PC-9 (cell line): ENCODE data around the gene SLC36A4. TPM values are rescaled to one million over a fixed set of nuclear protein-coding genes. Genes with fewer than 3 reads are reported as not detected.

ENCODE experiments used
- BruUV-seq: library from RNA; stranded (reverse); fragments of 400-500 nt; replicated peaks from 2 replicates; lab custom pipeline; 2021; lab: Mats Ljungman, UMichigan
- CTCF ChIA-PET: fragments of 300-600 bp; sonication (Branson Sonifier 250); formaldehyde crosslinking; loops from one replicate; lab custom pipeline; 2022; ENCODE audit warnings: antibody characterized with exemption; lab: Charles Lee
- POLR2A ChIA-PET: fragments of 300-600 bp; sonication (Branson Sonifier 250); formaldehyde crosslinking; loops from one replicate; lab custom pipeline; 2022; ENCODE audit warnings: antibody characterized with exemption; ENCODE audit not compliant: unreplicated experiment; lab: Charles Lee
- DNase-seq, 2 experiments: peaks; one replicate each; pipeline versions ENCODE4 v3.0.0 to v3.0.0-alpha.2; 2015 to 2022; ENCODE audit warnings: mixed read lengths in 1 of 2
- H2AFZ ChIP-seq: fragments of 200-600 bp; sonication (generic); 2 replicates; pipeline ENCODE4 v1.8.1; 2017; ENCODE audit warnings: antibody characterized with exemption
- H3F3A ChIP-seq: fragments of 200-600 bp; sonication (generic); 2 replicates; pipeline ENCODE4 v1.8.1; 2017; ENCODE audit warnings: antibody characterized with exemption, mild to moderate bottlenecking, low read depth; ENCODE audit not compliant: insufficient read depth
- H3K27ac ChIP-seq: fragments of 200-600 bp; sonication (generic); 2 replicates; pipeline ENCODE4 v1.6.1; 2016; ENCODE audit warnings: mixed run types
- H3K27me3 ChIP-seq: fragments of 200-600 bp; sonication (generic); 2 replicates; pipeline ENCODE4 v1.6.1; 2016; ENCODE audit warnings: low read depth, mixed run types; ENCODE audit not compliant: insufficient read depth
- H3K36me3 ChIP-seq: fragments of 200-600 bp; sonication (generic); 2 replicates; pipeline ENCODE4 v1.6.1; 2016; ENCODE audit warnings: low read depth, mixed run types
- H3K4me1 ChIP-seq: fragments of 200-600 bp; sonication (generic); replicated peaks from 2 replicates; pipeline ENCODE4 v1.6.1; 2016; ENCODE audit warnings: mixed run types; ENCODE audit not compliant: insufficient read depth
- H3K4me2 ChIP-seq: fragments of 200-600 bp; sonication (generic); 2 replicates; pipeline ENCODE4 v1.6.1; 2017; ENCODE audit warnings: mixed run types
- H3K4me3 ChIP-seq: fragments of 200-600 bp; sonication (generic); 2 replicates; pipeline ENCODE4 v1.6.1; 2016; ENCODE audit warnings: mixed run types
- H3K79me2 ChIP-seq: fragments of 200-600 bp; sonication (generic); 2 replicates; pipeline ENCODE4 v1.6.1; 2017; ENCODE audit warnings: low read depth, mixed run types
- H3K9me2 ChIP-seq: fragments of 200-600 bp; sonication (generic); 2 replicates; pipeline ENCODE4 v1.8.1; 2017; ENCODE audit warnings: mild to moderate bottlenecking; ENCODE audit not compliant: insufficient read depth
- H3K9me3 ChIP-seq: fragments of 200-600 bp; sonication (generic); 2 replicates; pipeline ENCODE4 v1.8.1; 2016; ENCODE audit warnings: low read depth; ENCODE audit not compliant: insufficient read depth
- H4K20me1 ChIP-seq: fragments of 200-600 bp; sonication (generic); 2 replicates; pipeline ENCODE4 v1.8.1; 2017; ENCODE audit not compliant: insufficient read depth
- EZH2 ChIP-seq: fragments of 200-600 bp; sonication (generic); IDR thresholded peaks from 2 replicates; pipeline ENCODE4 v1.8.0; 2017; ENCODE audit warnings: antibody characterized with exemption, low read depth
- intact Hi-C: fragments of 100-400 bp; cut with micrococcal nuclease; formaldehyde crosslinking; loops from one replicate; pipeline ENCODE4 v1.10.0; 2022; ENCODE audit not compliant: unreplicated experiment
- total RNA-seq: library from RNA; stranded (reverse); gene quantifications from 2 replicates; pipeline ENCODE4 v1.2.3, GENCODE V29; 2021
- TF ChIP-seq, protein P1 (sequence below): fragments of 200-600 bp; sonication (generic); conservative IDR thresholded peaks from 2 replicates; pipeline ENCODE4 v1.6.1; 2017; ENCODE audit warnings: mixed run types, antibody characterized with exemption, mild to moderate bottlenecking, moderate library complexity

The SLC36A4 gene
- total RNA-seq, 1 experiment from 2014 or later = 17.7 TPM

DNA sequence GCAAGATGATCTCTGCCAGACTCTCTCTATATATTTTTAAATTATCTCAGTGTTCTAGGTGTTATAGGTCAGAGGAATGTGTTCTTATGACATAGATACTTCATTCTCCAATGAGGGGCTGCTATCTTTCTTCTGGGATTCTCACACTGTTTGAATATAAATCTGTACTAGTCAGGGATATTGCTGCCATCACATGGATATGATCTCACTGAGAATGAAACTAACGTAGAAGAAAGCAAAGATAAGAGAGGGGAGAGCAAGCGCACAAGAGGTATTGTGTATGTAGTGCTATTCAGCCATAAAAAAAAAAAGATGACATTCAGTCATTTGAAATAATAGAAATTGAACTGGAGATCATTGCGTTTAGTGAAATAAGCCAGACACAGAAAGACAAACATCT, 42.2 kb upstream of the SLC36A4 start:
- no peaks in the 10 kb centered on the region for H3K9me2 ChIP-seq
- no peak overlapping the region for H3K4me3 ChIP-seq
- intact Hi-C loops = no loop called here
- H3K27me3 ChIP-seq = no peaks in the 10 kb centered on the region
- no peak for TF ChIP-seq EZH2
- TF ChIP-seq, protein P1, sequence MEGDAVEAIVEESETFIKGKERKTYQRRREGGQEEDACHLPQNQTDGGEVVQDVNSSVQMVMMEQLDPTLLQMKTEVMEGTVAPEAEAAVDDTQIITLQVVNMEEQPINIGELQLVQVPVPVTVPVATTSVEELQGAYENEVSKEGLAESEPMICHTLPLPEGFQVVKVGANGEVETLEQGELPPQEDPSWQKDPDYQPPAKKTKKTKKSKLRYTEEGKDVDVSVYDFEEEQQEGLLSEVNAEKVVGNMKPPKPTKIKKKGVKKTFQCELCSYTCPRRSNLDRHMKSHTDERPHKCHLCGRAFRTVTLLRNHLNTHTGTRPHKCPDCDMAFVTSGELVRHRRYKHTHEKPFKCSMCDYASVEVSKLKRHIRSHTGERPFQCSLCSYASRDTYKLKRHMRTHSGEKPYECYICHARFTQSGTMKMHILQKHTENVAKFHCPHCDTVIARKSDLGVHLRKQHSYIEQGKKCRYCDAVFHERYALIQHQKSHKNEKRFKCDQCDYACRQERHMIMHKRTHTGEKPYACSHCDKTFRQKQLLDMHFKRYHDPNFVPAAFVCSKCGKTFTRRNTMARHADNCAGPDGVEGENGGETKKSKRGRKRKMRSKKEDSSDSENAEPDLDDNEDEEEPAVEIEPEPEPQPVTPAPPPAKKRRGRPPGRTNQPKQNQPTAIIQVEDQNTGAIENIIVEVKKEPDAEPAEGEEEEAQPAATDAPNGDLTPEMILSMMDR = no peak
- H2AFZ ChIP-seq = no peak overlapping the region
- no TSS peak for BruUV-seq
- H3K27ac ChIP-seq = no peak overlapping the region
- H3K36me3 ChIP-seq = no peaks in the 10 kb centered on the region
- H3K4me1 ChIP-seq = no peaks in the 10 kb centered on the region
- no peak for DNase-seq
- no peak overlapping the region for H3K4me2 ChIP-seq
- ChIA-PET POLR2A (no interaction called here), CTCF (no interaction called here)
- no peaks in the 10 kb centered on the region for H3K9me3 ChIP-seq
- H3K79me2 ChIP-seq = no peaks in the 10 kb centered on the region
- no peaks in the 10 kb centered on the region for H3F3A ChIP-seq
- H4K20me1 ChIP-seq = no peaks in the 10 kb centered on the region

DNA sequence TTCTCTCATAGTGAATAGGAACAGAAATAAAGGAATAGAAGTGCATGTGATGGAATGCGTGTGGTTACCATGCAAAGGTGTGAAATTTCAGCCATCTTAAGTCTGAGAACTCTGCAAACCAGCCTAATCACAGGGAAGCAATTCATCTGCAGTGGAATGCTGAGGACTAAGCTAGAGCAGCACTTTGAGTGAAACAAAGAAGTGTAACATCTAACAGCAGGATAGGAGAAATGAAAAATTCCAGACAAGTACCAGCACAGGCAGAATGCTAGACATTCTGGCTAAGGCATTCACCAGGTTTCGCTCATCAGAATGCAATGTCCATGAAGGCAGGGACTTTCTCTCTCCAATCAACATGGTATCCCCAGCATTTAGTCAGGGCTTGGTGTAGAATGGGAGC, 41.2 kb upstream of the SLC36A4 start:
- Histone ChIP-seq H3K27me3 (no peaks in the 10 kb centered on the region), H3K9me2 (no peaks in the 10 kb centered on the region), H3K4me2 (no peak overlapping the region), H2AFZ (no peak overlapping the region), H3K27ac (no peak overlapping the region), H3K4me3 (no peak overlapping the region), H3K4me1 (no peaks in the 10 kb centered on the region), H3F3A (no peaks in the 10 kb centered on the region), H3K36me3 (no peaks in the 10 kb centered on the region), H4K20me1 (no peaks in the 10 kb centered on the region), H3K79me2 (no peaks in the 10 kb centered on the region), H3K9me3 (no peaks in the 10 kb centered on the region)
- TF ChIP-seq EZH2 = no peak
- TF ChIP-seq, protein P1 = no peak
- intact Hi-C loops = no loop called here
- BruUV-seq = no TSS peak
- DNase-seq = no peak
- ChIA-PET CTCF (no interaction called here), POLR2A (no interaction called here)

DNA sequence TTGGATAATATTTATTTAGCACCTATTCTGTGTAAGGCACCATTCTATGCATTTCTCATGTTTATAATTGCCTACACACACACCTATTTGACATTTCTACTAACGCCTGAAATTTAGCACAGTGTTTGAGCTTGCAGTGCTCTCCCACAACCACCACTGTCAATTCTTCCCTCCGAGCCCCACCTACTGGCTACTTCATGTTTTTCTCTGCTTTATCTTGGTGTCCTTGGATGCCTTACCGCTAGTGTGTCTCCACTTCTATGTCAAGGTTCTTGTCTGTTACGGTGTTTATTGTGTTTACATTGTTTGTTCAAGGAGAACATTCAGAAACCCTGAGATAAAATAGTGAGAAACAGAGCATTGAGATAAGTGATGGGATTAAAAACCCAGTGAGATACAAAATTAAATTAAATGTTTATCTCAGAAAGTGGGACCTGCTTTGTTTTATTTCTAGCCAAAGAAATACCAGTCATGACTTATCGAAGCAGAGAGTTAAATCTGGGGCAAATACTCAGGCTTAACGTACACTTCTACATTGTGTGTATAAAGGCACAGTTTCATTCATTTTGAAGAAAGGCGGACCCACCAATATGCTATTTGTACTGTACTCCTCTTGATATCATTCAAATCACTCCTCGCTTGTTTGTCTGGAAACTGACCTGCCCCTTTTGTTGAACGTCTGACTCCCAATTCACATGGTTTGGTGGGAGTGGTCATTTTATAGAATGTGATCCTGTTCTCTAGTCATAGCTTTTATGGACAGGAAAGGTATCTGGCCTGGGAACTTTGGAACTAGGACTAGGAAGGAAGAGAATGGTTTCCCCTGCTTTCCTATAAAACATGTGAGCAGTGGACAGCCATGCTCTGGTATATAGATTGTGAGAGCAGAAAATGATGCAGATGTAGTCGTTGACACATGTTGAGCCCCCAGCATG, 39.2 kb upstream of the SLC36A4 start:
- H2AFZ ChIP-seq = no peak overlapping the region
- H3K27ac ChIP-seq = no peak overlapping the region
- H3K9me3 ChIP-seq = no peaks in the 10 kb centered on the region
- ChIA-PET POLR2A (no interaction called here), CTCF (no interaction called here)
- BruUV-seq = no TSS peak
- H4K20me1 ChIP-seq = no peaks in the 10 kb centered on the region
- no peaks in the 10 kb centered on the region for H3F3A ChIP-seq
- H3K36me3 ChIP-seq = no peaks in the 10 kb centered on the region
- DNase-seq = peak in 1 of 2 experiments; percentile 39
- no peak overlapping the region for H3K4me3 ChIP-seq
- TF ChIP-seq, protein P1 = peak; percentile 64; the same call in 1 of the 2 replicates
- TF ChIP-seq EZH2 = no peak
- intact Hi-C loops = no loop called here
- no peaks in the 10 kb centered on the region for H3K27me3 ChIP-seq
- H3K9me2 ChIP-seq = no peaks in the 10 kb centered on the region
- H3K4me2 ChIP-seq = no peak overlapping the region
- no peaks in the 10 kb centered on the region for H3K79me2 ChIP-seq
- no peaks in the 10 kb centered on the region for H3K4me1 ChIP-seq
